Astrocyte of the spinal cord (primary cell): Measurements from ENCODE around the gene PRKAR1B.

ENCODE experiments used
- DNase-seq: peaks from one replicate; pipeline ENCODE4 v3.0.0; 2011; ENCODE audit warnings: low read depth, low spot score
- H3K4me3 ChIP-seq: 2 replicates; pipeline ENCODE4 v1.5.1; 2011; ENCODE audit warnings: low read depth, mild to moderate bottlenecking, low read length, moderate library complexity
- CTCF ChIP-seq: IDR thresholded peaks from 2 replicates; pipeline ENCODE4 v1.5.1; 2012; ENCODE audit warnings: low read depth, mild to moderate bottlenecking, low read length, inconsistent platforms
- in situ Hi-C: cut with HindIII; loops from 2 replicates; pipeline ENCODE4 v1.10.0; 2017; ENCODE audit warnings: low sequenced_read_pairs

The PRKAR1B gene

GRCh38 chr7:520503-521161 is 206.4 kb downstream of the PRKAR1B start:
- peak; percentile 10 for TF ChIP-seq CTCF
- in situ Hi-C loops = no loop called here
- peak overlapping the region; percentile 26 for H3K4me3 ChIP-seq
- no peak for DNase-seq

GRCh38 chr7:519484-520390 is 207.3 kb downstream of the PRKAR1B start, which contains the start of gene PDGFA:
PDGFA (minus strand) TSS chr7:519846; CDS start chr7:519001, 845 bp downstream.
- peak; percentile 19 for TF ChIP-seq CTCF
- in situ Hi-C loops = no loop called here
- peak; percentile 60 for DNase-seq
- H3K4me3 ChIP-seq = peak within 1 kb of the TSS; percentile 70

DNA sequence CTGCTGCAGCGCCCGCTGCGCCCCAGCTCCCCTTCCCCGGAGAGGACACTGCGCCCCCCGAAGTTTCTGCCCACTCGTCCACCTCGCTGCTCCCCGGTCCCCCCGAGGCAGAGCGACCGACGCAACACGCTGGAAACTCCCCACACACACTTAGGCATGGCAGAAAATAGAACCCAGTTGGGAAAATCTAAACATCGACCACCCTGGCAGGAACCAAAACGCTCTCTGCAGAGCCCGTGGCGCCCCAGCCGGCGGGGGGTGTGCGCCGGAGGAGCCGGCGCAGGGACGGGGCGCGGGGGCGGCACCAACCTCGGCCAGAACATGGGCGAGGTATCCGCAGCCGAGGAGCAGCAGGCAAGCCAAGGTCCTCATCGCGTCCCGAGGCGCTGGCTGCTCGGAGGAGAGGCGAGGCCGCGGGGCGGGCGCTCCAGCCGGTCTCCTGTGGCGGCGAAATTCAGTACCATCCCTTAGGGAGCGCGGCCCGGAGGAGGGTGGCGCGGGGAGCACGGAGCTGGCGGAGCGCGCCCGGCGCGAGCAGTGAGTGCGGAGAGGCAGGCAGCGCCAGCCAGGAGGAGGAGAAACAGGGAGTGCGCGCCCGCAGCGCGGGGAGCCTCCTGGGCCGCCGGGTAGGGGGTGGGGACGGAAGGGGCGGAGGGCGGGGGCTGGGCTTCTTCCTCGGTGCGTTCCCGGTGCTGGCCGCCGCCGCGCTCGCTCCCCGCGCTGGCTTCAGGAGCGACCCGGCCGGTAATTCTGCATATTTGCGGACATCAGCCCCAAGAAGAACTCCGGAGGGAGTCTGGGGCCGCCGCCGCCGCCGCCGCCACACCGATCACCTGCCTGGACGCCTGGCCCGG is 208.2 kb downstream of the PRKAR1B start:
- in situ Hi-C loops = no loop called here
- no peak for TF ChIP-seq CTCF

DNA sequence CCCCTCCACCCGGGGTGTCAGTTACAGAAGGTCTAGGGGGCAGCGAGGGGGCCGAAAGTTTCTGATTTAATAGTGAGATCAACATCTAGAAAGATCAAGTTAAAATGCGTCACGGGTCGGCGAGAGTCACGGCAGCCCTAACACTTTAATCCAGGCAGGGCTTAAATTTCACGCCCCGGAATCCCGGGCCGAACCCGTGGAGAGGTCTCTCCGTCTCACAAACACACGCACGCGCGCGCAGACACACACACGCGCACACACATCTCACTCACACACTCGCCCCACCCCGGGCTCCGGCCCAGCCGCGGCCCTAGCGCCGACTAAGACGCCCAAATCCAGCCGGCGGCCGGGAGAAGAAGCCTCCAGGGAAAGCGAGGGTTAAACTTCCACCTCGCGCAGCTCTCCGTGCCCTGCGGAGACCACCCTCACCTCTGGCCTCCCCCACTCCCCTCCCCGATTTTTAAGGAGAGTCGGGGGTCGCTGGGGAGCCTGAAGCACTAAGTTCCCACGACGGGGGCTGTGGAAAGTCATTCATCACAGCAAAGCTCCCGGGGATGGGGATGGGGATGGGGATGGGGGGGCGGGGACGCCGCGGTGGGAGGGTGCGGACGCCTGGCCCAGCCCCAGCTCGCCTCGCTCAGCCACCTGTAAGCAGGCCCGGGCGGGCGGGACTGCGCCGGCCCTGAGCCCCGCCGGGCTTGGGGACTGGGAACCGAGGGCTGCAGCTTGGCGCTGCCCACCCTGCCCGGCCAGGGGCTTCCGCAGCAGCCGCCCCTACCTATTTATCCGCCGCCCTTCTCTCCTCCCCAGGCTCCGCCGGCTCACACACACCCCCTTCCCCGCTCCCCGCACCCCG is 209.1 kb downstream of the PRKAR1B start:
- TF ChIP-seq CTCF = no peak
- peak; percentile 67 for DNase-seq
- in situ Hi-C loops = no loop called here
- peak overlapping the region; percentile 70 for H3K4me3 ChIP-seq

More for the DNA sequence above, 208.2 kb downstream of the PRKAR1B start:
- peak; percentile 82 for DNase-seq
- H3K4me3 ChIP-seq = peak overlapping the region; percentile 70

DNA sequence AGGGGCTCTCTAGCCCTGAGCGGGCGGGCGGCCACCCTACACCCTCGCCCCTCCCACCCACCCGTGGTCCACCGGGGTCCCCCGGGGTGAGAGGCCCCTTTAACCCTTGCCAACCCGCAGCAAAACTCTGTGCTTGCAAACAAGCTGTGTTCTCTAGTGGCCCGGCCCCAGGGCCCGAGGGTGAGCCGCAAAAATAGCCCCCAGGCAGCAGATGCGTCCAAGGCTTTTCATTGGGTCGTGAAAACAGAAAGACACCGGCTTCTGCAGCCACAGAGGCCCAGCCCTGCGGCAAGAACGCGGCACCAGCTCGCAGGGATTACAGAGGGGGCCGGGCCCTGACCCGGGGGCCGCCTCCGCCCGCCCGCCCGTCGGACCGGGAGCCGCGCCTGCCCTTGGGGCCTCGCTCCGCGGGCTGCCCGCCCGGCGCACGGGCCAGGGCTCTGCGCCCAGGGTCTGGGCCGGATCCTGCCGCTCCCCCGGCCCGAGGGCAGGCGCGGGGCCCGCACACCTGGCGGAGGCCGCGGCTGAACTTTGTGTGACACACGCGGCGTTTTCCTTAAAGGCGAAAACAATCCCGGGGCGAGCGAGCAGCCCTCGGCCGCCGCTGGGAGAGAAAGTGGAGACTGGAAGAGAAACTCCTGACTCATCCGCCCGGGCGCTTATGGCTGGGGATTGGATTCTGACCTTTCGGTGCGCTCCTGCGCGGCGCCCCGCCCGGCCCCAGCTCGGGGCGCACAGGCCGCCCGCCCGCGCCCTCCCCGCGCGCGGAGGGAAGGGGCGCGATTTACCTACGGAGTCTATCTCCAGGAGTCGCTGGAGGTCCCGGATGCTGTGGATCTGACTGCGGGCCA is 210.2 kb downstream of the PRKAR1B start:
- peak; percentile 79 for DNase-seq
- peak overlapping the region; percentile 70 for H3K4me3 ChIP-seq
- in situ Hi-C loops = no loop called here
- no peak for TF ChIP-seq CTCF
